Activated B cell treated with CpG ODN at 0.5 μM for 24 hours (primary cell): ENCODE results near the gene TANGO2. TPM values are rescaled to one million over a fixed set of nuclear protein-coding genes. Genes with fewer than 3 reads are reported as not detected.
"Not testable (repeated sequence)": the region's sequence is repeated elsewhere in the genome, so short reads cannot be mapped to it uniquely, and the experiment has no call there.

Experiments used
- ATAC-seq: fragments of 200-7000 bp; cut with Tn5 transposase; one replicate; pipeline ENCODE4 v1.10.0; 2021; ENCODE audit warnings: low read depth, mild to moderate bottlenecking, moderate library complexity
- CTCF ChIA-PET: fragments of 350-600 bp; sonication (Branson Sonifier 250); formaldehyde crosslinking; loops from one replicate; lab custom pipeline; 2021; ENCODE audit warnings: antibody characterized with exemption; lab: Charles Lee
- POLR2A ChIA-PET: fragments of 350-600 bp; sonication (Branson Sonifier 250); formaldehyde crosslinking; loops from one replicate; lab custom pipeline; 2021; ENCODE audit warnings: antibody characterized with exemption; lab: Charles Lee
- DNase-seq: peaks from one replicate; pipeline ENCODE4 v3.0.0; 2022
- H3K27ac Mint-ChIP-seq: one replicate; pipeline ENCODE4 v1.8.0; 2020; ENCODE audit warnings: mixed read lengths
- H3K27me3 Mint-ChIP-seq: one replicate; pipeline ENCODE4 v1.8.0; 2021; ENCODE audit warnings: mixed read lengths
- H3K36me3 Mint-ChIP-seq: one replicate; pipeline ENCODE4 v1.8.0; 2021; ENCODE audit warnings: low read depth, mixed read lengths
- H3K4me1 Mint-ChIP-seq: one replicate; pipeline ENCODE4 v1.8.0; 2021; ENCODE audit warnings: mixed read lengths
- H3K4me3 Mint-ChIP-seq: one replicate; pipeline ENCODE4 v1.8.0; 2020; ENCODE audit warnings: mild to moderate bottlenecking, mixed read lengths
- H3K9me3 Mint-ChIP-seq: one replicate; pipeline ENCODE4 v1.8.0; 2020; ENCODE audit warnings: mixed read lengths
- CTCF ChIP-seq: fragments of 200-600 bp; IDR thresholded peaks from one replicate; pipeline ENCODE4 v1.8.0; 2022; ENCODE audit warnings: antibody characterized with exemption, mild to moderate bottlenecking
- intact Hi-C: fragments of 100-400 bp; cut with micrococcal nuclease; formaldehyde crosslinking; loops from one replicate; pipeline ENCODE4 v1.15.1; 2024
- total RNA-seq: library from RNA; stranded (reverse); gene quantifications from 2 replicates; pipeline ENCODE4 v1.2.3, GENCODE V29; 2022

TANGO2 gene
- total RNA-seq, 1 donor from 2014 or later = 47.2 TPM

- DNase-seq = no peak
- no peak for TF ChIP-seq CTCF
- Mint-ChIP-seq H3K9me3 (no peaks in the 10 kb centered on the region), H3K4me3 (no peak overlapping the region), H3K36me3 (peaks cover 41% of the 10 kb centered on the region), H3K4me1 (no peaks in the 10 kb centered on the region), H3K27me3 (no peaks in the 10 kb centered on the region), H3K27ac (no peak overlapping the region)
- ChIA-PET CTCF (no interaction called here), POLR2A (no interaction called here)
- ATAC-seq = no peak
- intact Hi-C loops = no loop called here
Observed at GRCh38 chr22:20064545-20065262, 43.8 kb downstream of the TANGO2 start.

GRCh38 chr22:20065896-20066616 lies 45.1 kb downstream of the TANGO2 start:
- H3K4me3 Mint-ChIP-seq = no peak overlapping the region
- H3K4me1 Mint-ChIP-seq = no peaks in the 10 kb centered on the region
- POLR2A ChIA-PET = no interaction called here
- CTCF ChIA-PET = no interaction called here
- TF ChIP-seq CTCF = no peak
- no peak overlapping the region for H3K27ac Mint-ChIP-seq
- ATAC-seq (no peak), DNase-seq (no peak)
- H3K36me3 Mint-ChIP-seq = peaks cover 31% of the 10 kb centered on the region
- intact Hi-C loops = no loop called here
- no peaks in the 10 kb centered on the region for H3K9me3 Mint-ChIP-seq
- H3K27me3 Mint-ChIP-seq = no peaks in the 10 kb centered on the region

- CTCF ChIA-PET = no interaction called here
- Mint-ChIP-seq H3K9me3 (no peaks in the 10 kb centered on the region), H3K27me3 (no peaks in the 10 kb centered on the region), H3K4me3 (no peak overlapping the region), H3K36me3 (peaks cover 24% of the 10 kb centered on the region), H3K4me1 (no peaks in the 10 kb centered on the region), H3K27ac (no peak overlapping the region)
- DNase-seq (no peak), ATAC-seq (no peak)
- intact Hi-C loops = no loop called here
- POLR2A ChIA-PET = no interaction called here
- TF ChIP-seq CTCF = no peak
Observed at GRCh38 chr22:20066617-20067383, 45.9 kb downstream of the TANGO2 start.

GRCh38 chr22:20067384-20067682 lies 46.4 kb downstream of the TANGO2 start:
- H3K4me1 Mint-ChIP-seq, H3K4me3 Mint-ChIP-seq, DNase-seq, H3K9me3 Mint-ChIP-seq, intact Hi-C loops, ATAC-seq, H3K27ac Mint-ChIP-seq, POLR2A ChIA-PET, H3K27me3 Mint-ChIP-seq, CTCF ChIA-PET: not testable (repeated sequence)
- H3K36me3 Mint-ChIP-seq = peaks cover 19% of the 10 kb centered on the region

GRCh38 chr22:20068640-20069039 lies 47.7 kb downstream of the TANGO2 start:
- Mint-ChIP-seq H3K4me1 (no peaks in the 10 kb centered on the region), H3K36me3 (peaks cover 11% of the 10 kb centered on the region), H3K27me3 (no peaks in the 10 kb centered on the region), H3K9me3 (no peaks in the 10 kb centered on the region), H3K4me3 (no peak overlapping the region), H3K27ac (no peak overlapping the region)
- intact Hi-C loops = no loop called here
- CTCF ChIA-PET = no interaction called here
- ATAC-seq = no peak
- DNase-seq = no peak
- TF ChIP-seq CTCF = no peak
- POLR2A ChIA-PET = no interaction called here
